Omental fat pad (tissue), 4 donors: Measurements from ENCODE around the gene HIPK2. TPM values are rescaled to one million over a fixed set of nuclear protein-coding genes. Genes with fewer than 3 reads are reported as not detected.

Experiments
- ATAC-seq: fragments of 150-250 bp; one replicate; pipeline ENCODE4 v1.9.1; 2016; ENCODE audit warnings: mild to moderate bottlenecking, moderate library complexity; ENCODE audit not compliant: low FRiP score
- DNase-seq: peaks from one replicate; pipeline ENCODE4 v3.0.0-alpha.2; 2019; ENCODE audit warnings: low spot score
- CTCF ChIP-seq, 3 donors: fragments of 450-650 bp; IDR thresholded peaks; one replicate each; pipeline ENCODE4 v1.5.1; 2016 to 2017; ENCODE audit warnings: antibody characterized with exemption in 3 of 3, mild to moderate bottlenecking in 3 of 3, moderate library complexity in 2 of 3
- total RNA-seq, 4 donors: library from RNA; depleted of rRNA; stranded (reverse); fragments of >200 nt; gene quantifications; one replicate each; pipeline ENCODE4 v1.1.0, GENCODE V29; 2016

HIPK2 gene
- total RNA-seq, 4 donors from 2014 or later, result 39.6 to 90.3 (median 70.0) TPM

DNA sequence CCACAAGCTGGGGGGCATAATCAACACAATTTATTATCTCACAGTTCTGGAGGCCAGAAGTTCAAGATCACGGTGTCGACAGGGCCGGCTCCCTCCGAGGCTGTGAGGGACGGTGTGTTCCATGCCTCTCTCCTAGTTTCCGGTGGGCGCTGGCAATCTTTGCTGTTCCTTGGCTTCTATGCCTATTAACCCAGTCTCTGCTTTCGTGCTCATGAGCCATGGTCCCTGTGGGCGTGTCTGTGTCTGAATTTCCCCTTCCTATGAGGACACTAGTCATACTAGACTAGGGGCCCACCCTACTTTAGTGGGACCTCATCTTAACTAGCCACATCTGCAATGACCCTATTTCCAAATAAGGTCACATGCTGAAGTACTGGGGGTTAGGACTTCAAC is 29.4 kb downstream of the HIPK2 start:
- no peak for ATAC-seq
- no peak for TF ChIP-seq CTCF (IDR thresholded peaks at IDR 0.05)

GRCh38 chr7:139747662-139748372 is 30.0 kb downstream of the HIPK2 start:
- DNase-seq, result no peak
- no peak for TF ChIP-seq CTCF (IDR thresholded peaks at IDR 0.05)
- no peak for ATAC-seq

More for the DNA sequence above, 29.4 kb downstream of the HIPK2 start:
- no peak for DNase-seq

- no peak for TF ChIP-seq CTCF (IDR thresholded peaks at IDR 0.05)
- no peak for DNase-seq
Observed at GRCh38 chr7:139746652-139747051, 31.1 kb downstream of the HIPK2 start.

GRCh38 chr7:139745678-139746143 is 32.1 kb downstream of the HIPK2 start:
- no peak for ATAC-seq
- no peak for TF ChIP-seq CTCF (IDR thresholded peaks at IDR 0.05)
- DNase-seq, result no peak

More at GRCh38 chr7:139746652-139747051, 31.1 kb downstream of the HIPK2 start:
- no peak for ATAC-seq

GRCh38 chr7:139744768-139745677 is 32.8 kb downstream of the HIPK2 start:
- TF ChIP-seq CTCF (IDR thresholded peaks at IDR 0.05), result no peak
- ATAC-seq (no peak), DNase-seq (no peak)

- TF ChIP-seq CTCF (IDR thresholded peaks at IDR 0.05), result no peak
- DNase-seq (no peak), ATAC-seq (no peak)
Observed at GRCh38 chr7:139743967-139744767, 33.6 kb downstream of the HIPK2 start.
